ENCODE results near the gene CYP3A5.

DNA sequence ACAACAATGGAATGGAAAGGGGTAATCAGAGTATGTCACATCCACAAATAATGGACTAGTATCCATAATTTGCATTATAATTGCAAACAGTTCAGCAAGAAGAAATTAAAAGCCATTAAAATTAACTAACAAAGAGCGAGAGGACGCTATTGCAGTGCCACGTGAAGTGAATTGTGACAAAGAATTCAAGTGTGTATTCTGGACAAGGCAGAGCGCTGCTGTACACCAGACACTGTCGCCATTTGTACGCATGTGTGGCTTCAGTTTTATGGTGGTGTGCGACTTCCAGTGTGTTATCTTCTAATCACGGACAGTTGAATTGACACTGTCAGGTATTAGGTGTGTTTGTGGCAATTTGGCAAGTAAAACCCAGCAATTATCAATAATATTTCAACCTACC lies 11.3 kb downstream of the CYP3A5 start:
- TF ChIP-seq, protein P1, sequence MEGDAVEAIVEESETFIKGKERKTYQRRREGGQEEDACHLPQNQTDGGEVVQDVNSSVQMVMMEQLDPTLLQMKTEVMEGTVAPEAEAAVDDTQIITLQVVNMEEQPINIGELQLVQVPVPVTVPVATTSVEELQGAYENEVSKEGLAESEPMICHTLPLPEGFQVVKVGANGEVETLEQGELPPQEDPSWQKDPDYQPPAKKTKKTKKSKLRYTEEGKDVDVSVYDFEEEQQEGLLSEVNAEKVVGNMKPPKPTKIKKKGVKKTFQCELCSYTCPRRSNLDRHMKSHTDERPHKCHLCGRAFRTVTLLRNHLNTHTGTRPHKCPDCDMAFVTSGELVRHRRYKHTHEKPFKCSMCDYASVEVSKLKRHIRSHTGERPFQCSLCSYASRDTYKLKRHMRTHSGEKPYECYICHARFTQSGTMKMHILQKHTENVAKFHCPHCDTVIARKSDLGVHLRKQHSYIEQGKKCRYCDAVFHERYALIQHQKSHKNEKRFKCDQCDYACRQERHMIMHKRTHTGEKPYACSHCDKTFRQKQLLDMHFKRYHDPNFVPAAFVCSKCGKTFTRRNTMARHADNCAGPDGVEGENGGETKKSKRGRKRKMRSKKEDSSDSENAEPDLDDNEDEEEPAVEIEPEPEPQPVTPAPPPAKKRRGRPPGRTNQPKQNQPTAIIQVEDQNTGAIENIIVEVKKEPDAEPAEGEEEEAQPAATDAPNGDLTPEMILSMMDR (IDR thresholded peaks at IDR 0.05; ENCODE audit: poor library complexity) = no peak
- TF ChIP-seq EZH2 (IDR thresholded peaks at IDR 0.05; ENCODE audit: borderline replicate concordance) (no peak), EZH2phosphoT487 (IDR thresholded peaks at IDR 0.05; ENCODE audit: low read depth, severe bottlenecking, unreplicated experiment) (no peak)
